ENCODE measurements around the gene ROBO1. TPM values are rescaled to one million over a fixed set of nuclear protein-coding genes. Genes with fewer than 3 reads are reported as not detected.

Gene ROBO1
- total and polyA plus RNA-seq, 2 donors (not counting 3 experiments of a cell fraction or from before 2014, with no cell fraction given): 5.9 to 14.2 TPM

DNA sequence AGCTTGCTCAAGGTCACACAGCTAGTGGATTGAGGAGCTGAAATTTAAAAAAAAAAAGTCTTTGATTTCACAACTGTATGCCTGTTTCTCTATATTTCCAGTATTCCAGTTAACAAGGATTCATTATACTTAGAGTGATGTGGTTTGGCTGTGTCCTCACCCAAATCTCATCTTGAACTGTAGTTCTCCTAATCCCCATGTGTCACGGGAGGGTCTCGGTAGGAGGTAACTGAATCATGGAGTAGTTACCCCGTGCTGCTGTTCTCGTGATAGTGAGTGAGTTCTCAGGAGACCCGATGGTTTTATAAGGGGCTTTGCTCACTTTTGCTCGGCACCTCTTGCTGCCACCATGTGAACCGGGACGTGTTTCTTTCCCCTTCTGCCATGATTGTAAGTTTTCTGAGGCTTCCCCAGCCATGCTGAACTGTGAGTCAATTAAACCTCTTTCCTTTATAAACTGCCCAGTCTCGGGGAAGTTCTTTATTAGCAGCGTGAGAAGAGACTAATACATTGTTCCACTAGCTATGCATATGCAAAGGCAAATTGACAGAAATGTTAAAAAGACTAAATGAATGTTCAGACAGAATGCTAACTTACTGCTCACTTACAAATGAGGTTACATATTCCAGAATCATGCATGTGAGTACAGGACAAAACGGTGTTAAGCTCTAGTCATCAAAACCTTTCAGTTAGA is 1101.9 kb downstream of the ROBO1 start:
- Histone ChIP-seq H3K4me1 (ENCODE audit: control insufficient read depth, extremely low read depth, insufficient read depth, low read length) (no peaks in the 10 kb centered on the region), H2AFZ (ENCODE audit: low read depth, low read length) (no peak overlapping the region), H3K9ac (replicated peaks; ENCODE audit: extremely low read depth, insufficient read depth, low read length) (no peak overlapping the region), H3K36me3 (ENCODE audit: control insufficient read depth in 2 of 2, extremely low read depth in 1 of 2, insufficient read depth in 2 of 2, low read length in 2 of 2) (no peaks in the 10 kb centered on the region), H3K9me3 (replicated peaks; ENCODE audit: control insufficient read depth, insufficient read depth, low read length) (no peaks in the 10 kb centered on the region), H3K9me1 (replicated peaks; ENCODE audit: control insufficient read depth, extremely low read depth, insufficient read depth, low read length) (peaks cover 2% of the 10 kb centered on the region), H3K4me2 (ENCODE audit: insufficient read depth, low read length) (no peak overlapping the region), H4K20me1 (replicated peaks; ENCODE audit: control insufficient read depth, extremely low read depth, insufficient read depth, low read length) (no peaks in the 10 kb centered on the region), H3K79me2 (ENCODE audit: control insufficient read depth, insufficient read depth, low read length) (no peaks in the 10 kb centered on the region), H3K27ac (ENCODE audit: insufficient read depth, low read depth, low read length) (no peak overlapping the region), H3K4me3 (replicated peaks in 1 of 3; ENCODE audit: insufficient read depth in 1 of 3, low read depth in 1 of 3, low read length in 3 of 3) (no peak overlapping the region), H3K27me3 (ENCODE audit: control insufficient read depth in 2 of 2, insufficient read depth in 2 of 2, low read length in 2 of 2) (no peaks in the 10 kb centered on the region)
- DNase-seq (ENCODE audit: low read depth, low spot score) (no peak), FAIRE-seq (no peak)
- BruUV-seq (replicated peaks): no TSS peak
- TF ChIP-seq, protein P1, sequence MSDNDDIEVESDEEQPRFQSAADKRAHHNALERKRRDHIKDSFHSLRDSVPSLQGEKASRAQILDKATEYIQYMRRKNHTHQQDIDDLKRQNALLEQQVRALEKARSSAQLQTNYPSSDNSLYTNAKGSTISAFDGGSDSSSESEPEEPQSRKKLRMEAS (IDR thresholded peaks at IDR 0.05; ENCODE audit: insufficient read depth, insufficient read length): no peak
- no peak for TF ChIP-seq POLR2AphosphoS5 (IDR thresholded peaks at IDR 0.05; ENCODE audit: insufficient read depth, low read depth, low read length)
- no peak for TF ChIP-seq EZH2 (IDR thresholded peaks at IDR 0.05; ENCODE audit: borderline replicate concordance, low read depth, low read length, severe bottlenecking)
- no peak for TF ChIP-seq POLR2A (IDR thresholded peaks at IDR 0.05; ENCODE audit: low read depth, low read length)
- no peak for TF ChIP-seq GATA2 (IDR thresholded peaks at IDR 0.05; ENCODE audit: insufficient read depth, insufficient read length, low read depth, low read length)
- no peak for TF ChIP-seq FOS (IDR thresholded peaks at IDR 0.05; ENCODE audit: borderline replicate concordance, insufficient read depth, low read length)
- TF ChIP-seq, protein P2, sequence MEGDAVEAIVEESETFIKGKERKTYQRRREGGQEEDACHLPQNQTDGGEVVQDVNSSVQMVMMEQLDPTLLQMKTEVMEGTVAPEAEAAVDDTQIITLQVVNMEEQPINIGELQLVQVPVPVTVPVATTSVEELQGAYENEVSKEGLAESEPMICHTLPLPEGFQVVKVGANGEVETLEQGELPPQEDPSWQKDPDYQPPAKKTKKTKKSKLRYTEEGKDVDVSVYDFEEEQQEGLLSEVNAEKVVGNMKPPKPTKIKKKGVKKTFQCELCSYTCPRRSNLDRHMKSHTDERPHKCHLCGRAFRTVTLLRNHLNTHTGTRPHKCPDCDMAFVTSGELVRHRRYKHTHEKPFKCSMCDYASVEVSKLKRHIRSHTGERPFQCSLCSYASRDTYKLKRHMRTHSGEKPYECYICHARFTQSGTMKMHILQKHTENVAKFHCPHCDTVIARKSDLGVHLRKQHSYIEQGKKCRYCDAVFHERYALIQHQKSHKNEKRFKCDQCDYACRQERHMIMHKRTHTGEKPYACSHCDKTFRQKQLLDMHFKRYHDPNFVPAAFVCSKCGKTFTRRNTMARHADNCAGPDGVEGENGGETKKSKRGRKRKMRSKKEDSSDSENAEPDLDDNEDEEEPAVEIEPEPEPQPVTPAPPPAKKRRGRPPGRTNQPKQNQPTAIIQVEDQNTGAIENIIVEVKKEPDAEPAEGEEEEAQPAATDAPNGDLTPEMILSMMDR (IDR thresholded peaks at IDR 0.05; ENCODE audit: extremely low read depth in 1 of 2, insufficient read depth in 1 of 2, low read depth in 1 of 2, low read length in 2 of 2): no peak
- no peak for TF ChIP-seq JUN (IDR thresholded peaks at IDR 0.05; ENCODE audit: borderline replicate concordance, insufficient read depth, insufficient read length, low read depth)
- no peak for TF ChIP-seq MYC (IDR thresholded peaks at IDR 0.05; ENCODE audit: low read depth, low read length)
- intact Hi-C loops (cut with micrococcal nuclease) (no loop called here), dilution Hi-C loops (cut with MboI; ENCODE audit: extremely low pct_ligation_motif_present, low sequenced_read_pairs) (no loop called here)
- CTCF ChIA-PET: interaction anchor here (1.1 to 2.3 kb wide), 8 partner anchors 8 to 696 kb away, joined by 3 to 10 read pairs (median 4); no protein-coding TSS in a partner anchor
- POLR2A ChIA-PET: no interaction called here

Measured in endothelial cell of umbilical vein (primary cell).